Right renal cortex interstitium (tissue), 3 donors: Measurements from ENCODE around the gene GNA12. TPM values are rescaled to one million over a fixed set of nuclear protein-coding genes. Genes with fewer than 3 reads are reported as not detected.
"Not testable (repeated sequence)": the region's sequence is repeated elsewhere in the genome, so short reads cannot be mapped to it uniquely, and the experiment has no call there.

Source experiments
- DNase-seq, 3 donors: peaks; one replicate each; pipeline ENCODE4 v3.0.0-alpha.2; 2013; ENCODE audit warnings: low read depth in 3 of 3, low spot score in 2 of 3
- polyA plus RNA-seq, 3 donors: library from polyadenylated mRNA; unstranded; fragments of 120-200 nt; gene quantifications; one replicate each; pipeline ENCODE4 v1.2.1, GENCODE V29; 2013; ENCODE audit not compliant: insufficient read length in 3 of 3

Gene GNA12
- polyA plus RNA-seq, 3 donors, result 41.0 to 42.3 (median 41.7) TPM

GRCh38 chr7:2758673-2759616 is 85.2 kb downstream of the GNA12 start:
- DNase-seq, result no peak

GRCh38 chr7:2757904-2758672 is 86.0 kb downstream of the GNA12 start:
- no peak for DNase-seq

GRCh38 chr7:2757361-2757903 is 86.7 kb downstream of the GNA12 start:
- DNase-seq, result no peak

GRCh38 chr7:2755531-2755930 is 88.6 kb downstream of the GNA12 start:
- DNase-seq, result no peak

- DNase-seq, result no peak
Measured at GRCh38 chr7:2754912-2755311, 89.2 kb downstream of the GNA12 start.

- no peak for DNase-seq
Measured at GRCh38 chr7:2754086-2754485, 90.0 kb downstream of the GNA12 start.

GRCh38 chr7:2753148-2753547 is 91.0 kb downstream of the GNA12 start:
- DNase-seq, result no peak

GRCh38 chr7:2751086-2751485 is 93.0 kb downstream of the GNA12 start:
- no peak for DNase-seq

- no peak for DNase-seq
Measured at GRCh38 chr7:2750004-2750407, 94.1 kb downstream of the GNA12 start.

- not testable (repeated sequence) for DNase-seq
Measured at GRCh38 chr7:2748684-2749083, 95.4 kb downstream of the GNA12 start.

- not testable (repeated sequence) for DNase-seq
Measured at GRCh38 chr7:2743523-2744185, 100.5 kb downstream of the GNA12 start.

- DNase-seq, result no peak
Measured at GRCh38 chr7:2738766-2739549, 105.2 kb downstream of the GNA12 start.

- DNase-seq, result no peak
Measured at GRCh38 chr7:2737771-2738540, 106.2 kb downstream of the GNA12 start.

GRCh38 chr7:2737005-2737743 is 106.9 kb downstream of the GNA12 start:
- DNase-seq, result not testable (repeated sequence)

- no peak for DNase-seq
Measured at GRCh38 chr7:2736411-2736914, 107.6 kb downstream of the GNA12 start.

GRCh38 chr7:2735744-2736143 is 108.4 kb downstream of the GNA12 start:
- DNase-seq, result no peak

- no peak for DNase-seq
Measured at GRCh38 chr7:2734751-2735571, 109.1 kb downstream of the GNA12 start.
